OCI-LY3 (cell line): ENCODE data around the gene SDK1.

Experiments
- H2AFZ ChIP-seq: fragments of 200-600, 300-600 bp; shearing (Covaris generic); 2 replicates; pipeline ENCODE4 v1.6.0; 2014; ENCODE audit warnings: antibody characterized with exemption, low read depth, low read length
- H3K27ac ChIP-seq: fragments of 200-600, 300-600 bp; sonication (generic); 2 replicates; pipeline ENCODE4 v1.5.1; 2014; ENCODE audit warnings: mild to moderate bottlenecking, low read length, moderate library complexity, mixed read lengths
- H3K27me3 ChIP-seq: fragments of 200-600, 300-600 bp; sonication (generic); 2 replicates; pipeline ENCODE4 v1.6.1; 2014; ENCODE audit warnings: low read depth, low read length, mixed read lengths
- H3K36me3 ChIP-seq: fragments of 200-600, 300-600 bp; sonication (generic); replicated peaks from 2 replicates; pipeline ENCODE3; 2014; ENCODE audit warnings: low read depth, low read length, mixed read lengths
- H3K4me1 ChIP-seq: fragments of 300-600, 200-600 bp; sonication (generic); 2 replicates; pipeline ENCODE4 v1.6.1; 2014; ENCODE audit warnings: low read length, mixed read lengths
- H3K4me2 ChIP-seq: fragments of 200-600, 300-600 bp; sonication (generic); 2 replicates; pipeline ENCODE4 v1.6.1; 2014; ENCODE audit warnings: low read length, mixed read lengths
- H3K4me3 ChIP-seq: fragments of 300-600, 200-600 bp; sonication (generic); 2 replicates; pipeline ENCODE4 v1.5.1; 2014; ENCODE audit warnings: antibody characterized with exemption, mild to moderate bottlenecking, low read length, moderate library complexity
- H3K79me2 ChIP-seq: fragments of 300-600, 200-600 bp; shearing (Covaris generic); 2 replicates; pipeline ENCODE4 v1.6.1; 2014; ENCODE audit warnings: mild to moderate bottlenecking, low read length, mixed read lengths
- H3K9ac ChIP-seq: fragments of 300-600, 200-600 bp; shearing (Covaris generic); 2 replicates; pipeline ENCODE4 v1.6.0; 2014; ENCODE audit warnings: mild to moderate bottlenecking, low read length, moderate library complexity
- H3K9me3 ChIP-seq: fragments of 200-600, 300-600 bp; shearing (Covaris generic); 2 replicates; pipeline ENCODE4 v1.6.1; 2014; ENCODE audit warnings: low read length, mixed read lengths; ENCODE audit not compliant: insufficient read depth
- H4K20me1 ChIP-seq: fragments of 200-600, 300-600 bp; sonication (generic); 2 replicates; pipeline ENCODE4 v1.6.1; 2016; ENCODE audit warnings: low read length, mixed read lengths; ENCODE audit not compliant: insufficient read depth
- CTCF ChIP-seq: fragments of 200-600, 300-600 bp; sonication (generic); IDR thresholded peaks from 2 replicates; pipeline ENCODE4 v1.5.1; 2014; ENCODE audit warnings: antibody characterized with exemption, low read length, low read depth
- EZH2phosphoT487 ChIP-seq: fragments of 200-600 bp; shearing (Covaris generic); IDR thresholded peaks from 2 replicates; pipeline ENCODE4 v1.6.1; 2018; ENCODE audit warnings: antibody characterized with exemption, mixed run types, low read depth

SDK1 gene

GRCh38 chr7:4177001-4177400, 875.9 kb downstream of the SDK1 start:
- no peak overlapping the region for H3K4me2 ChIP-seq
- no peak overlapping the region for H3K4me3 ChIP-seq
- H3K27me3 ChIP-seq = no peaks in the 10 kb centered on the region
- H3K27ac ChIP-seq = no peak overlapping the region
- TF ChIP-seq EZH2phosphoT487 = no peak
- no peak for TF ChIP-seq CTCF
- no peaks in the 10 kb centered on the region for H3K9me3 ChIP-seq
- H2AFZ ChIP-seq = no peak overlapping the region
- no peaks in the 10 kb centered on the region for H3K36me3 ChIP-seq
- H4K20me1 ChIP-seq = no peaks in the 10 kb centered on the region
- no peaks in the 10 kb centered on the region for H3K4me1 ChIP-seq
- H3K9ac ChIP-seq = no peak overlapping the region
- no peaks in the 10 kb centered on the region for H3K79me2 ChIP-seq

GRCh38 chr7:4178416-4178815, 877.4 kb downstream of the SDK1 start:
- Histone ChIP-seq H3K4me1 (no peaks in the 10 kb centered on the region), H3K9me3 (no peaks in the 10 kb centered on the region), H3K27ac (no peak overlapping the region), H3K9ac (no peak overlapping the region), H3K79me2 (no peaks in the 10 kb centered on the region), H4K20me1 (no peaks in the 10 kb centered on the region), H3K4me3 (no peak overlapping the region), H3K4me2 (no peak overlapping the region), H2AFZ (no peak overlapping the region), H3K36me3 (no peaks in the 10 kb centered on the region), H3K27me3 (no peaks in the 10 kb centered on the region)
- TF ChIP-seq CTCF (no peak), EZH2phosphoT487 (no peak)

GRCh38 chr7:4178916-4179687, 878.0 kb downstream of the SDK1 start:
- no peaks in the 10 kb centered on the region for H3K27me3 ChIP-seq

More at GRCh38 chr7:4178916-4179687, 878.0 kb downstream of the SDK1 start:
- Histone ChIP-seq H3K79me2 (no peaks in the 10 kb centered on the region), H4K20me1 (no peaks in the 10 kb centered on the region), H3K4me2 (no peak overlapping the region), H3K4me3 (no peak overlapping the region), H2AFZ (no peak overlapping the region), H3K36me3 (no peaks in the 10 kb centered on the region), H3K9ac (no peak overlapping the region), H3K9me3 (no peaks in the 10 kb centered on the region), H3K27ac (no peak overlapping the region), H3K4me1 (no peaks in the 10 kb centered on the region)
- TF ChIP-seq EZH2phosphoT487 (no peak), CTCF (no peak)
